SU-DHL-6 (cell line): Measurements from ENCODE around the gene ZNF322.

Source experiments
- EZH2phosphoT487 ChIP-seq: fragments of 200-600 bp; sonication (generic), shearing (Covaris generic); conservative IDR thresholded peaks from 2 replicates; pipeline ENCODE4 v1.6.1; 2018; ENCODE audit warnings: mild to moderate bottlenecking, antibody characterized with exemption, low read length, moderate library complexity, mixed read lengths
- TF ChIP-seq, protein P1 (sequence below): fragments of 200-600 bp; sonication (generic); IDR thresholded peaks from one replicate; pipeline ENCODE4 v1.5.1; 2017; ENCODE audit warnings: antibody characterized with exemption, mild to moderate bottlenecking, low read length, moderate library complexity; ENCODE audit not compliant: insufficient read depth, poor library complexity, severe bottlenecking

DNA sequence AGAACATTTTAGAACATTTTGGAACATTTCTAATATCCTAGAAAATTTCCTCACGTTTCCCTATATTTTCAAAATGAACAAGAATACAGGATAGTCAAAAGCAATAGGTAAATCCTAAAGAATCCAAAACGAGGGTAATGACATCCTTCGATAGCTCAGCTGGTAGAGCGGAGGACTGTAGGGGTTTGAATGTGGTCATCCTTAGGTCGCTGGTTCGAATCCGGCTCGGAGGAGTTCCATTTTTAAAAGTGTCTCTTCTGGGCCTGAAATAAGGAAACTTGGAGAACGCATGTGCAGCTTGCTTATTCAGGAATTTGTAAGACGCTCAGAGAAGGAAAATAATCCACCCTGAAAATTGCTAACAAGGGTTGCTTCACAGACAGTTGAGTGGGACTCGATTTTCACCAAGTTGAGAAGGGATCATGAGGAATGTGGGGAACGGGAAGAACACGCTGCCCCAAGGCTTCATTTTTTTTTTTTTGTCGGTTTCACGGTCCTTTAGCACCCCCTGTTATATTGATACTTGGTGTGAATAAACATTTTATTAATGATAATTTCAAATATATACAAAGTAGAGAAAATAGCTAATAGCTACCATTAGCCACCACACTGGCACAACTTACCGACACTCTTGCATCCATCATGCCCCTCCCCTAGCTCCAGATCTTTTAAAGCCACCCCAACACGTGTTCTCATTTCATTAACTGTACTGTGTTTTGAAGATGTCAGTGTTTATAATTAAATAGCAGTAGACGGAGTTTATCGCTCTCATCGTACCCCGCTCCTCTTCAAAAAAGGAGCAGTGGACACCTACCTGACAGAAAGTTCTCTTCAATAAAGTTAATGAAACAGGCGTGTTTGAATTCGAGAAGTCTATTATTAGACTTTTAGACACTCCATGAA is 64.6 kb downstream of the ZNF322 start:
- TF ChIP-seq, protein P1, sequence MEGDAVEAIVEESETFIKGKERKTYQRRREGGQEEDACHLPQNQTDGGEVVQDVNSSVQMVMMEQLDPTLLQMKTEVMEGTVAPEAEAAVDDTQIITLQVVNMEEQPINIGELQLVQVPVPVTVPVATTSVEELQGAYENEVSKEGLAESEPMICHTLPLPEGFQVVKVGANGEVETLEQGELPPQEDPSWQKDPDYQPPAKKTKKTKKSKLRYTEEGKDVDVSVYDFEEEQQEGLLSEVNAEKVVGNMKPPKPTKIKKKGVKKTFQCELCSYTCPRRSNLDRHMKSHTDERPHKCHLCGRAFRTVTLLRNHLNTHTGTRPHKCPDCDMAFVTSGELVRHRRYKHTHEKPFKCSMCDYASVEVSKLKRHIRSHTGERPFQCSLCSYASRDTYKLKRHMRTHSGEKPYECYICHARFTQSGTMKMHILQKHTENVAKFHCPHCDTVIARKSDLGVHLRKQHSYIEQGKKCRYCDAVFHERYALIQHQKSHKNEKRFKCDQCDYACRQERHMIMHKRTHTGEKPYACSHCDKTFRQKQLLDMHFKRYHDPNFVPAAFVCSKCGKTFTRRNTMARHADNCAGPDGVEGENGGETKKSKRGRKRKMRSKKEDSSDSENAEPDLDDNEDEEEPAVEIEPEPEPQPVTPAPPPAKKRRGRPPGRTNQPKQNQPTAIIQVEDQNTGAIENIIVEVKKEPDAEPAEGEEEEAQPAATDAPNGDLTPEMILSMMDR = no peak
- TF ChIP-seq EZH2phosphoT487 = no peak
